ENCODE data around the gene MYL4. TPM values are rescaled to one million over a fixed set of nuclear protein-coding genes. Genes with fewer than 3 reads are reported as not detected.
A peak's percentile ranks its signal among the peaks of the same experiment; 100 is the strongest.

The MYL4 gene
- total and polyA plus RNA-seq, 2 of the 8 experiments (the other 6 are each of a cell fraction or from before 2014, with no cell fraction given): 0.12 TPM; not detected in 1

DNA sequence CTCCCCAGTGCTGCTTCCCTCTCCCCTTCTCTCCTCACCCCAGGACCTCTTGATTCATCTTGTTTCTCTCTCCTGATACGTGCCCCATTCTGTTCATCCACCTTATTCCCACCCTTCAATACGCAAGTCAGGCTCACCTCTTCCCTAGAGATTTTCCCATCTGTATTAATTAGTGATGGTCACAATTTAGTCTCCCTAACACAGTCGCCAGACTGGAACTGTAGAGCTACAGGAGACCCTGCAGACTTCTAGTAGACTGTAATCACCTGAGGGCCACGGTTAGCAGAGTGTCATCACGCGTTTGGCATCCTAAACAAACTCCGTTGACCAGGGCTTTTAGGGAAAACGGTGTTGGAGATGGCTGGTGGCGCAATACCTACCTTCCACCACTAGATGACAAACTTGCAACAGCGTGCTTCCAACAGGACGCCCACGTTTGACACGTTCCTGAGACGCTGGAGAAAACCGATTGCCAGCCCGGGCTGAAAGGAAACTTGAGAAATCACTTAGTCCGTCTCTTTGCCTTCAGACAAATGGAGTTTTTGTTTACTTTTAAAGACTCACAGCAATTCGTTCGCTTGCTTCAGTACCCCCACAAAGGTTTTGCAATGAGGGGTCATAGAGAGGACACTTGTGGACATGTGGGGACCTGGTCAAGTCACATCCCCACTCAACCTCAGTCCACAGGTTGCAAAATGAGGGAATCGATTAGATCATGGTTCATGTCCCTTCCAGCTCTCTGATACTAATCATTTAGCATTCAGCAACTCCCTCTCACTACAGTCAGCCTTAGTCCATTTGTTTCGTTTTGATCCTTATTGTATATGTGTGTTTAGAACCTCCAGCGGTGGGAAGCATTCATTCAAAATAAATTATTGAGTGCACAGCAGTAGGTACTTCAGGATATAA lies 20.6 kb downstream of the MYL4 start (continued):
- no peak for TF ChIP-seq ASH2L (IDR thresholded peaks at IDR 0.05; ENCODE audit: low read length)
- TF ChIP-seq NRF1 (IDR thresholded peaks at IDR 0.05; ENCODE audit: low read depth, low read length): no peak
- 0 out of 2 replicates have a peak, but pooled peaks have one; percentile 14 for TF ChIP-seq TCF12 (IDR thresholded peaks at IDR 0.05; ENCODE audit: low read depth, low read length)
- peak; percentile 91 for TF ChIP-seq CEBPB (IDR thresholded peaks at IDR 0.05; ENCODE audit: low read depth, low read length)
- TF ChIP-seq SIN3A (conservative IDR thresholded peaks at IDR 0.05 in 1 of 2, IDR thresholded peaks at IDR 0.05 in 1 of 2; ENCODE audit: low read depth in 1 of 2, low read length in 2 of 2): peak in 1 of 2 experiments; percentile 45; a peak in 1 of 4 replicates
- peak; percentile 12 for TF ChIP-seq KDM4A (IDR thresholded peaks at IDR 0.05; ENCODE audit: low read depth, low read length, severe bottlenecking)
- TF ChIP-seq JUND (IDR thresholded peaks at IDR 0.05; ENCODE audit: low read length): 0 out of 2 replicates have a peak, but pooled peaks have one; percentile 30
- no peak for TF ChIP-seq KDM5A (IDR thresholded peaks at IDR 0.05; ENCODE audit: low read length)
- TF ChIP-seq JUN (IDR thresholded peaks at IDR 0.05; ENCODE audit: low read depth, low read length): no peak
- no peak for TF ChIP-seq SP4 (IDR thresholded peaks at IDR 0.05; ENCODE audit: low read length)
- TF ChIP-seq BRCA1 (IDR thresholded peaks at IDR 0.05; ENCODE audit: low read depth, low read length): no peak
- TF ChIP-seq, protein P1, sequence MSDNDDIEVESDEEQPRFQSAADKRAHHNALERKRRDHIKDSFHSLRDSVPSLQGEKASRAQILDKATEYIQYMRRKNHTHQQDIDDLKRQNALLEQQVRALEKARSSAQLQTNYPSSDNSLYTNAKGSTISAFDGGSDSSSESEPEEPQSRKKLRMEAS (IDR thresholded peaks at IDR 0.05): peak; percentile 86
- no peak for TF ChIP-seq RFX5 (IDR thresholded peaks at IDR 0.05; ENCODE audit: borderline replicate concordance, low read depth, low read length)
- TF ChIP-seq YY1 (IDR thresholded peaks at IDR 0.05; ENCODE audit: low read depth, low read length): no peak; the same call in 1 of the 2 replicates
- no peak; the same call in 1 of the 2 replicates for TF ChIP-seq GABPA (IDR thresholded peaks at IDR 0.05; ENCODE audit: borderline replicate concordance, insufficient read depth, low read length)
- TF ChIP-seq, protein P2, sequence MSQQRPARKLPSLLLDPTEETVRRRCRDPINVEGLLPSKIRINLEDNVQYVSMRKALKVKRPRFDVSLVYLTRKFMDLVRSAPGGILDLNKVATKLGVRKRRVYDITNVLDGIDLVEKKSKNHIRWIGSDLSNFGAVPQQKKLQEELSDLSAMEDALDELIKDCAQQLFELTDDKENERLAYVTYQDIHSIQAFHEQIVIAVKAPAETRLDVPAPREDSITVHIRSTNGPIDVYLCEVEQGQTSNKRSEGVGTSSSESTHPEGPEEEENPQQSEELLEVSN (IDR thresholded peaks at IDR 0.05): 0 out of 2 replicates have a peak, but pooled peaks have one; percentile 50
